ENCODE measurements around the gene MVB12B.

MVB12B gene

GRCh38 chr9:126442636-126443035, 116.0 kb downstream of the MVB12B start:
- in situ Hi-C loops (cut with HindIII; ENCODE audit: low sequenced_read_pairs) = loop anchor here (25.0 kb wide), 1 partner anchor 95 kb away; no protein-coding TSS in a partner anchor

- in situ Hi-C loops (cut with HindIII; ENCODE audit: low sequenced_read_pairs) = loop anchor here (25.0 kb wide), 1 partner anchor 94 kb away; no protein-coding TSS in a partner anchor
Observed at GRCh38 chr9:126443144-126443543, 116.5 kb downstream of the MVB12B start.

GRCh38 chr9:126448136-126448535, 121.5 kb downstream of the MVB12B start:
- in situ Hi-C loops (cut with HindIII; ENCODE audit: low sequenced_read_pairs) = loop anchor here (25.0 kb wide), 1 partner anchor 89 kb away; no protein-coding TSS in a partner anchor

- in situ Hi-C loops (cut with HindIII; ENCODE audit: low sequenced_read_pairs) = loop anchor here (25.0 kb wide), 1 partner anchor 88 kb away; no protein-coding TSS in a partner anchor
Observed at GRCh38 chr9:126448865-126449577, 122.4 kb downstream of the MVB12B start.

- in situ Hi-C loops (cut with HindIII; ENCODE audit: low sequenced_read_pairs) = loop anchor here (25.0 kb wide), 1 partner anchor 87 kb away; no protein-coding TSS in a partner anchor
Observed at GRCh38 chr9:126449725-126450667, 123.4 kb downstream of the MVB12B start.

- in situ Hi-C loops (cut with HindIII; ENCODE audit: low sequenced_read_pairs) = no loop called here
Observed at GRCh38 chr9:126450668-126451205, 124.1 kb downstream of the MVB12B start.

DNA sequence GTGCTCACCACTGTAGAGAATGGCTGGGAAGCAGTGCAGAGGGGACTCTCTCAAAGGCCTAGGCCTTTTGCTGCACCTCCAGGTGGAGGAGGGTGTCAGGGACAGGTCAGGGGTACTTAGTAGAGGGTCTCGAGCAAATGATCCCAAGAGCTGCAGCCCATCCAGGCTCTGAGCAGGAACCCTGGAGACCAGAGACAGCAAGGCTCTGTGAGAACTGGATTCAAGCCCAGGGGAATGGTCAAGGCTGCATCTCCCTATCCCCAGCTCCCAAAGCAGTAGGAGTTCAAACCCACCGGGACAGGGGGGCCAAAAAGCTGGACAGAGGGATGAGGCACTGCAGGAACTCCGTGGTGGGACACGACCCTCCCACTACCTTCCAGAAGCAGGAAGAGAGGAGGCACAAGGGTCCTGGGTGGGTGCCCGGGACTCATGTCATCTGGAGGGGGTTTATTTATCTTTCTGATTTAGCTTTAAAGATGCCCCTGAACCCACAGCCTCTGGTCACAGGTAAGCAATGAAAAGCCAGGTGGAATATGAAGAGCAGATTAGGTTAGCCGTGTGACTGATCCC, 124.8 kb downstream of the MVB12B start:
- in situ Hi-C loops (cut with HindIII; ENCODE audit: low sequenced_read_pairs) = no loop called here

DNA sequence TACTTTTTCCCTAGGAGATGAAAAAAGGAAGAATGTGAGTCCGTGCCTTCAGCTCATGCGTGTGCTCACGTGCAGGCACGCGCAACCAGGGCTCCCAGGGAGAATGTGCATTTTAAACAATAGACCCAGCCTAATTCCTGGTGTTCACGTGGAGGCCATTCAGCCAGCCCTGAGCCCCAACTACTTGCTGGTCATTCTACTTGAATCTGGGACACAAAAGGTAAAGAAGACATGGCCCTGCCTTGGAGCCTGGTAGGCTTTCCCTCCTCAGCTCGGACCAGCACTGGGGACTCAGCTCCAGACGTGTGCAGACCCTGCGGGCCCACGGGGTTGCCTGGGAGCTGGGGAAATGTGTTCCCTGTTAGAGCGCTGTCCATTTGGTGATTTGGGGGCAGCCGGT, 125.5 kb downstream of the MVB12B start:
- in situ Hi-C loops (cut with HindIII; ENCODE audit: low sequenced_read_pairs) = no loop called here

GRCh38 chr9:126453156-126453963, 126.7 kb downstream of the MVB12B start:
- in situ Hi-C loops (cut with HindIII; ENCODE audit: low sequenced_read_pairs) = no loop called here

DNA sequence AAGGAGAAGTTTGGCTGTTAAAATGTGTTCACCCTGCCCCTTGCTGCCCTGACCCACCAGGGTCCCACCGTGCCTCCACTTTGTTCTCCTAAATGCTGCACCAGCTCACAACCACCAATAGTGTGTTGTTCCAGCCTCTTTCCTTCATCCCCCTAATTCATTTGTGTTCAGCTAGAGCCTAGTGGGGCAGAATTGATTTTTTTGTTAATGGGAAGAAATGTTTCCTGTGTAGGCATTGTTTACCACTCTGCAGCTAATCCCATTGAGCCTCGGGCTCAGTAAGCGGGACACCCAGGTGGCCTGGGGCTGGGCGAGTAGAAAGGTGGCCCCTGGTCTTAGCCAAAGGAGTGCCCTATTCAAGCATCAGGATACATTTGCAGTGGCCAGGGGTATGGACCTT, 127.6 kb downstream of the MVB12B start:
- in situ Hi-C loops (cut with HindIII; ENCODE audit: low sequenced_read_pairs) = no loop called here

DNA sequence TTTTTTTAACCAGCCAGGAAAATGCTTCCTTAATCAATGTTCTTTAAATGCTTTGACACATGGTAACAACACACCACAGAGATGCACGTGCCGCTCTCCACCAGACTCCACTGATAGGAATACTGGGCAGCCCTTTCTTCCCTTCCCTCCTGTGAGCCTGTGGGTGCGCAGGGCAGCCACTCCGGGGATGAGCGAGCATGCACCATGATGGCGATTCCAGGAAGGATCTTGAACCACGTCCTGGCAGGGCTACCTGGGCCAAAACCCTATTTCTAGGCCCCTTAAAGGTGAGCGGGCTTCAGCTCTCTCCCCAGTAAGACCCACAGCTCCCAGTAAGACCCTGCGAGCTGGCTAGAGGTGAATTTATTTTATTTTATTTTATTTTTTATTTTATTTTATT, 128.2 kb downstream of the MVB12B start:
- in situ Hi-C loops (cut with HindIII; ENCODE audit: low sequenced_read_pairs) = no loop called here

DNA sequence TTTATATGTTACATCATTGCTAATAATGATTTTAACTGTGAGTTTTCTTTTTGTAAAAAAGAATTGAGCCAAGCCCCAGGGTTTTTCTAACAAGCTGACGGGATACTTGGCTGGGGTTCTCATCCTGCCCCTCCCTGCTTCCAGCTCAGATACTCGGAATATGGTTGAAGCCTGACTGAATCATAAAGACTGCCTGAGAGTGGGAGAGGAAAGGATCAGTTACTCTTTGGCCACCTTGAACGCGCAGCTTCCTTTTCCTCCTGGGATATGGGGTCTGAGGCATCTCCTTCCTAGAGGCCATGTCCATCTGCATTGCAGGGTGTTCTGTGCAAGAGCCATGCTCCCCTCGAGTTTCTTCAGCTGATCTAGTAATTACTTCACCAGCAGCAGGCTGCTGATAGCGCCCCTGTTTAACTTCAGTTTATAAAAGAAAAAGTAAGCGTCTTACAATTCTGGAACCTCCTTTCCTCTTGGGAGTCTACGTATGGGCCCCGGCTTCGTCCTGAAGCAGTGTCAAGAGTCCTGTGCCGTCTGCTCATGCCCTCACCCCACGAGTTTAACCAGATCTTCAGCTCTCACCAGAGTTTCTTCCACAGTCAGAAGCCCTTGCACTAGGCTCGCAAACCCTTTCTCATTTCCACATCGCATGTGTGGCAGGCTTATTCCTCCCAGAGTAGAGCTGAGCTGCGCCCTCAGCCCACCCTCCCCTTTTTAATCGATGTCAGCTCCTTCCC, 130.0 kb downstream of the MVB12B start:
- in situ Hi-C loops (cut with HindIII; ENCODE audit: low sequenced_read_pairs) = no loop called here

DNA sequence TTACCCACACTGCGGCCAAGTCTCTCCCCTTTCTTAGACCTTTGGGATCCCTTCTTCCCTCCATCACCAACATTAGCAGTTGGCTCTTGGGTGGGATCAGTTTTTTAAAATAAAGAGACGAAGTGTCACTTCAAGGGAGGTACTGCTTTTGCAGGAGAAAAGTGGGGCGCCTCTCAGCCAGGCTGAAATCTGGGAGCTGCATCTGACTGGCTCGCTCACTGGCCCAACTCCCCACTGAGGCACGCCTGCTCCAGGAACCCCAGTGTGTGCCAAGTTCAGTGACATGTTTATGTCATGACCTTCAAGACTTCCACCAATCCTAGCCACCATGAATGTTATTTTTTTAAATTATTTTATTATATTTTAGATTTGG, 130.5 kb downstream of the MVB12B start:
- in situ Hi-C loops (cut with HindIII; ENCODE audit: low sequenced_read_pairs) = no loop called here

GRCh38 chr9:126457890-126458289, 131.3 kb downstream of the MVB12B start:
- in situ Hi-C loops (cut with HindIII; ENCODE audit: low sequenced_read_pairs) = no loop called here

- in situ Hi-C loops (cut with HindIII; ENCODE audit: low sequenced_read_pairs) = no loop called here
Observed at GRCh38 chr9:126459126-126459525, 132.5 kb downstream of the MVB12B start.

DNA sequence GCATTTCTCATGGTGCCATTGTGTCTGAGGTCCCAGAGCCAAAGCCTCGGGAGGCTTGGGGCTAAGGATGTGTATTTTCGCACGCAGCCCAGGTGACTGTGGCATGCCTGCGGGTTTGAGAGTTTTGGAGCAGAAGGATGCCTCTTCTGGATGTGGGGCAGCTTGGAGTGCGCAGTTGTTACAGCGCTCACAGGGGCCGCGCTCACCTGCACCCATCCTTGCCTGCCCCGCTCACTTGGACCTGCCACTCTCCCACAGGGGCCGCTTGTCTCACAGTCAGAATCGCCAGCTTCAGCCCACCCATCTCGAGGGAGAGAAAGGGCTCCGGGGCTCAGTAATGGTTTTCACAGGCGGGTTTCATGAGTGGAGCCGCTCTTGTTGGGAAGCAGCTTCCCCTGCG, 132.9 kb downstream of the MVB12B start:
- in situ Hi-C loops (cut with HindIII; ENCODE audit: low sequenced_read_pairs) = no loop called here

DNA sequence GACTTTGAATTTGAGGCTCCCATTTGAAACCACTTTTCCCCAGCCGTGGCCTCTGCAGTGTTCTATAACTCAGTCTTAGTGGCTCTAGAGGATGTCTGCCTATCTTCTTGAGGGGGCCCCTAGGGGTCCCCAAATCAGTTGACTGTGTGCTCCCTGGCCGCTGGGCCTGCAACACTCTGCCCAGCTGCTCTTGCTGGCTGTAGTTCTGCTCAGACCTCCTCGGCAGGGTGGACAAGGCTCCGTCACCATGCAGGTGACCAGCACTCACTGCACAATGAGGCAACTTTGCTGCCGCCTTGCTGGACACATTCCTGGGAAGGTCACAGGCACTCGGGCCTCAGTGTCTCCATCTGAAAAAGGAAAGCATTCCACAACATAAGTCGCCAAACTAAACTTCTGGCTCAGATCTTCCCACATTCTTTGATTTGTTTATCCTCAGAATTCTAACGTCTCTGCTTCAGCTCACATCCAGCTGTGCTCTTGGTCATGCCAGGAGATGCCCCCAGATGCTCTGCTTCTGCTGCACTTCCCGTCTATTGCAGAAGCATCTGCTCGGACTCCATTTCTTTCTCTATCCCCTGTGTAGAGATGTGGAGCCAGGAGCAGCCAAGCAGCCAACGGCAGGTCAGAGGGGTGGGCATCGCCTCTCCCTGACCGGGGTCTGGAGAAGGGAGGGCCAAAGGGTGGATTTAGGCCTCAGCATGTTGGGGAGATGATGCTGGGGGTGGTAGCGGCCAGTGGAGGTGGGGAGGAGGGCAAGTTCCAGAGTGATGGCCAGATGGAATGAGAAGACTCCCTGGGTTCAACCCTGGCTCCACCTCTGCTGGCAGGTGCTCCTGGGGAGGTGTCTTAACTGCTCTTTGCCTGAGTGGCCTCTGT, 133.6 kb downstream of the MVB12B start:
- in situ Hi-C loops (cut with HindIII; ENCODE audit: low sequenced_read_pairs) = no loop called here

- in situ Hi-C loops (cut with HindIII; ENCODE audit: low sequenced_read_pairs) = no loop called here
Observed at GRCh38 chr9:126461029-126461428, 134.4 kb downstream of the MVB12B start.

- in situ Hi-C loops (cut with HindIII; ENCODE audit: low sequenced_read_pairs) = no loop called here
Observed at GRCh38 chr9:126461608-126462007, 135.0 kb downstream of the MVB12B start.
